ENCODE data around the gene RNU6-1. TPM values are rescaled to one million over a fixed set of nuclear protein-coding genes. Genes with fewer than 3 reads are reported as not detected.

RNU6-1 gene
- total RNA-seq, 1 experiment from 2014 or later = not detected

DNA sequence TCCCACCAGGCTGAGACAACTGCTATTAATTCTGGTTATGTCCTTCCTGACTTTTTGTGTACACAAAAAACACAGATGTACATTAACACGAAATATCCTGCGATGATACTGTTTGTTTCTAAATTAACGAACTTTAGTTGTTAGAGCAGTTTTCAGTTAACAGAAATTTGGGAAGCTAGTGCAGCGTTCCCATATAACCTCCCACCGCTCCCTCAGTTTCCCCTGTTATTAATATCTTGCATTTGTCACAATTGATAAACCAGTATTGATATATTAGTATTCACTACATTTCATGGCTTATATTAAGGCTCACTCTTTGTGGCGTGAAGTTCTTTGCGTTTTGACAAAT, 45.3 kb upstream of the RNU6-1 start:
- H3K27ac ChIP-seq (ENCODE audit: low read depth, low read length, poor library complexity, severe bottlenecking) = peak overlapping the region; percentile 71
- ChIA-PET POLR2A (ENCODE audit: low non-redundant PET) (no interaction called here), CTCF (no interaction called here)
- no peak for TF ChIP-seq EZH2 (IDR thresholded peaks at IDR 0.05; ENCODE audit: borderline replicate concordance, low read depth, low read length, poor library complexity, severe bottlenecking)
- TF ChIP-seq, protein P1, sequence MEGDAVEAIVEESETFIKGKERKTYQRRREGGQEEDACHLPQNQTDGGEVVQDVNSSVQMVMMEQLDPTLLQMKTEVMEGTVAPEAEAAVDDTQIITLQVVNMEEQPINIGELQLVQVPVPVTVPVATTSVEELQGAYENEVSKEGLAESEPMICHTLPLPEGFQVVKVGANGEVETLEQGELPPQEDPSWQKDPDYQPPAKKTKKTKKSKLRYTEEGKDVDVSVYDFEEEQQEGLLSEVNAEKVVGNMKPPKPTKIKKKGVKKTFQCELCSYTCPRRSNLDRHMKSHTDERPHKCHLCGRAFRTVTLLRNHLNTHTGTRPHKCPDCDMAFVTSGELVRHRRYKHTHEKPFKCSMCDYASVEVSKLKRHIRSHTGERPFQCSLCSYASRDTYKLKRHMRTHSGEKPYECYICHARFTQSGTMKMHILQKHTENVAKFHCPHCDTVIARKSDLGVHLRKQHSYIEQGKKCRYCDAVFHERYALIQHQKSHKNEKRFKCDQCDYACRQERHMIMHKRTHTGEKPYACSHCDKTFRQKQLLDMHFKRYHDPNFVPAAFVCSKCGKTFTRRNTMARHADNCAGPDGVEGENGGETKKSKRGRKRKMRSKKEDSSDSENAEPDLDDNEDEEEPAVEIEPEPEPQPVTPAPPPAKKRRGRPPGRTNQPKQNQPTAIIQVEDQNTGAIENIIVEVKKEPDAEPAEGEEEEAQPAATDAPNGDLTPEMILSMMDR (conservative IDR thresholded peaks at IDR 0.05; ENCODE audit: low read depth, low read length) = no peak
- BruUV-seq (replicated peaks) = no TSS peak
- H3K9me3 ChIP-seq (ENCODE audit: low read depth, low read length, poor library complexity, severe bottlenecking) = no peaks in the 10 kb centered on the region
- no peaks in the 10 kb centered on the region for H3K36me3 ChIP-seq (ENCODE audit: insufficient read depth, low read length, poor library complexity, severe bottlenecking)
- DNase-seq (ENCODE audit: low spot score) = no peak
- intact Hi-C loops (cut with micrococcal nuclease; ENCODE audit: unreplicated experiment) = no loop called here
- H3K27me3 ChIP-seq (replicated peaks; ENCODE audit: insufficient read depth, low read depth, low read length, poor library complexity) = no peaks in the 10 kb centered on the region
- peaks cover 35% of the 10 kb centered on the region for H3K4me1 ChIP-seq (ENCODE audit: insufficient read depth, low read length, poor library complexity, severe bottlenecking)
- H3K4me3 ChIP-seq (ENCODE audit: low read depth, low read length, poor library complexity, severe bottlenecking) = peak overlapping the region; percentile 49

DNA sequence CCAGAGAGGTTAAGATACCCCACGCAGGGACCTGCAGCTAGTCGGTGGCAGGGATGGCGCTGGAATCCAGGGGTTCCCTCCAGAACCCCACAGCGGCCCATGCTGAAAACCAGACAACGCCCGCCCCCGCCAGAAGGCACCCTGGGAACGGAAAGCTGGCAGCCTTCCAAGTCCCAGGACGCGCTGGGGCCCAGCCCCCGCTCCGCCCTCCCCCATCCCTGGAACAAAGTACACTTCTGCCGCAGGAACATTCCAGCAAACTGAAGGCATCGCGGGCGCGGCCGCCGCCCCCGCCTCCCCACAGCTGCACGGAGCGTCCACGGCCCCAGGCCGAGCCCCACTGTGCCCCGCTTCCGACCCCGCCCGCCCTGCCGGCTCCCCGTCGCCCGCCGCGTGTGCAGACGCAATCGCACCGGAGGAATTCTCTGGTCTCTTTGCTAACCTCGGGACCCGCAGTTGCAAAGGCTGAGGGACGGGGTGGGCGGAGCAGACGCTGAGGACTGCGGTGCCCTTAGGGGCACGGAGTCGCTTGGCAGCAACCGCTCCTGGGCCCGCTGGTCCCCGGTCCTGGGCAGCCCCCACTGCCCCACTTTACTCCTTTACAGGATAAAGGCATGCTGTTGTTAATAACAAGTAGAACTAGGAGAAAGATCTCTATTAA, 44.8 kb upstream of the RNU6-1 start:
- Histone ChIP-seq H3K27ac (ENCODE audit: low read depth, low read length, poor library complexity, severe bottlenecking) (peak overlapping the region; percentile 71), H3K27me3 (replicated peaks; ENCODE audit: insufficient read depth, low read depth, low read length, poor library complexity) (no peaks in the 10 kb centered on the region), H3K36me3 (ENCODE audit: insufficient read depth, low read length, poor library complexity, severe bottlenecking) (no peaks in the 10 kb centered on the region), H3K4me3 (ENCODE audit: low read depth, low read length, poor library complexity, severe bottlenecking) (peak overlapping the region; percentile 49), H3K4me1 (ENCODE audit: insufficient read depth, low read length, poor library complexity, severe bottlenecking) (peaks cover 35% of the 10 kb centered on the region), H3K9me3 (ENCODE audit: low read depth, low read length, poor library complexity, severe bottlenecking) (no peaks in the 10 kb centered on the region)
- peak; percentile 73 for DNase-seq (ENCODE audit: low spot score)
- no peak for TF ChIP-seq EZH2 (IDR thresholded peaks at IDR 0.05; ENCODE audit: borderline replicate concordance, low read depth, low read length, poor library complexity, severe bottlenecking)
- TF ChIP-seq, protein P1 (conservative IDR thresholded peaks at IDR 0.05; ENCODE audit: low read depth, low read length) = no peak
- ChIA-PET POLR2A (ENCODE audit: low non-redundant PET) (no interaction called here), CTCF (interaction anchor here (0.9 kb wide), 1 partner anchor 21 kb away, joined by 3 read pairs; no protein-coding TSS in a partner anchor)
- no TSS peak for BruUV-seq (replicated peaks)
- intact Hi-C loops (cut with micrococcal nuclease; ENCODE audit: unreplicated experiment) = no loop called here

DNA sequence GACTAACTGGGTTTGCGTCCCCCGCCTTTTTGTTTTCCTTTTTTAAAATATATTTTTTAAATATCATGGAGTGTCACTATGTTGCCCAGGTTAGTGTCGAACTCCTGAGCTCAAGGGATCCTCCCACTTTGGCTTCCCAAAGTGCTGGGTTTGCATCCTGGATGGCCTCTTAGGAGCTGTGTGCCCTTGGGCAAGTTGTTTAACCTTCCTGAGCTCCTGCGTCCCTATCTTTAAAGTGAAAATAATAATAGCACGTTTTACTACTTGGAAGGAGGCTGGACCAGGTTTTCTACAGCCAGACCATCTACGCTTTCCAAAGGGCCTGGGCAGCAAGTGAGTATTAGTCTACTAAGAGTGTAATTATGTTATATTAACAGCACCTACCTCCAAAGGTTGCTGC, 44.2 kb upstream of the RNU6-1 start:
- no peak for DNase-seq (ENCODE audit: low spot score)
- peak overlapping the region; percentile 49 for H3K4me3 ChIP-seq (ENCODE audit: low read depth, low read length, poor library complexity, severe bottlenecking)
- intact Hi-C loops (cut with micrococcal nuclease; ENCODE audit: unreplicated experiment) = no loop called here
- POLR2A ChIA-PET (ENCODE audit: low non-redundant PET) = no interaction called here
- CTCF ChIA-PET = interaction anchor here (0.9 kb wide), 1 partner anchor 21 kb away, joined by 3 read pairs; no protein-coding TSS in a partner anchor
- no peaks in the 10 kb centered on the region for H3K27me3 ChIP-seq (replicated peaks; ENCODE audit: insufficient read depth, low read depth, low read length, poor library complexity)
- TF ChIP-seq, protein P1 (conservative IDR thresholded peaks at IDR 0.05; ENCODE audit: low read depth, low read length) = no peak
- TF ChIP-seq EZH2 (IDR thresholded peaks at IDR 0.05; ENCODE audit: borderline replicate concordance, low read depth, low read length, poor library complexity, severe bottlenecking) = no peak
- no TSS peak for BruUV-seq (replicated peaks)
- H3K9me3 ChIP-seq (ENCODE audit: low read depth, low read length, poor library complexity, severe bottlenecking) = no peaks in the 10 kb centered on the region
- peaks cover 35% of the 10 kb centered on the region for H3K4me1 ChIP-seq (ENCODE audit: insufficient read depth, low read length, poor library complexity, severe bottlenecking)
- no peak overlapping the region for H3K27ac ChIP-seq (ENCODE audit: low read depth, low read length, poor library complexity, severe bottlenecking)
- no peaks in the 10 kb centered on the region for H3K36me3 ChIP-seq (ENCODE audit: insufficient read depth, low read length, poor library complexity, severe bottlenecking)

Measured in A673 (cell line).